Endothelial cell of hepatic sinusoid (primary cell): ENCODE data around the gene MED12L.
"Not testable (repeated sequence)": the region's sequence is repeated elsewhere in the genome, so short reads cannot be mapped to it uniquely, and the experiment has no call there.

Experiments used
- in situ Hi-C: cut with HindIII; loops from 2 replicates; pipeline ENCODE4 v1.10.0; 2017; ENCODE audit warnings: low sequenced_read_pairs

Gene MED12L

DNA sequence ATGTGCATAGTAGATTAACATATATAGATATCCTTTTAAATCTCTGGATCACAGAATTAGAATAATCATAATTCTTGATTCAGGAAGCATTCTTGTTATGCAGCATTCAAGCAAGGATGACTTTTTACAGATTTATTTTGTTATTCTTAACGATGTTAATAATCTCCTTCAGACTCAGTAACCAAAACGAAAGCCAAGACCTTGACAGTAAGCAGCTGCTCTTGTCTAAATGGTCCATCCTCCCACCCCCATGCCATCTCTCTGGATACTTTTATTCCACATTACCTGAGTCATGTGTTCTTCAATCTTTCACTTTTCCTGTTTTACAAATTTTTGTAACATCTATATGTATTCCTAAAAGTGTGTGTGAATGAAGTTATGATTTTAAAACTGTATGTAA is 150.9 kb downstream of the MED12L start:
- in situ Hi-C loops: loop anchor here (5.0 kb wide), 1 partner anchor 91 kb away; the partner anchor contains the start of gene P2RY13

- in situ Hi-C loops: loop anchor here (5.0 kb wide), 1 partner anchor 91 kb away; the partner anchor contains the start of gene P2RY13
Observed at GRCh38 chr3:151236736-151237135, 151.3 kb downstream of the MED12L start.

DNA sequence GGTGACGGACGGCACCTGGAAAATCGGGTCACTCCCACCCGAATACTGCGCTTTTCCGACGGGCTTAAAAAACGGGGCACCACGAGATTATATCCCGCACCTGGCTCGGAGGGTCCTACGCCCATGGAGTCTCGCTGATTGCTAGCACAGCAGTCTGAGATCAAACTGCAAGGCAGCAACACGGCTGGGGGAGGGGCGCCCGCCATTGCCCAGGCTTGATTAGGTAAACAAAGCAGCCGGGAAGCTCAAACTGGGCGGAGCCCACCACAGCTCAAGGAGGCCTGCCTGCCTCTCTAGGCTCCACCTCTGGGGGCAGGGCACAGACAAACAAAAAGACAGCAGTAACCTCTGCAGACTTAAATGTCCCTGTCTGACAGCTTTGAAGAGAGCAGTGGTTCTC is 156.5 kb downstream of the MED12L start:
- in situ Hi-C loops: not testable (repeated sequence)

GRCh38 chr3:151248772-151249337 is 163.4 kb downstream of the MED12L start:
- in situ Hi-C loops: no loop called here

DNA sequence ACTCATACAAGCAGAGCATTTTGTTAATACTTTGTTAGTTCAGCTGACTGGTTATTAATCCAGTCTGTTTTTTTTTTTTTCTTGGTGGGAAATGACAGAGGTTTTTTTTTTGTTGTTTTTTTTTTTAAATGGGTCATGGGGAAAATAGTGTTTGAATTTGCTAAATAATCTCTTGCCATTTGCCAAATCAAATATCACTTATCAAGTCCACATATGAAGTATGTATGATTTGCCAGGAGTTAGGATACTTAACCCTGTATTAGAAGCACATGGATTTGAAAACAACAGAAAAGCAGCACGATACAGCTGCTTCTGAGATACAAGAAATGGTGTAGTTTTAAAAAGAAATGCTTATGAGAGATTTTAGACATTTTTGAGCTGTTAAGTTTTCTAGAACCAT is 171.3 kb downstream of the MED12L start:
- in situ Hi-C loops: no loop called here

- in situ Hi-C loops: no loop called here
Observed at GRCh38 chr3:151259664-151260063, 174.2 kb downstream of the MED12L start.

DNA sequence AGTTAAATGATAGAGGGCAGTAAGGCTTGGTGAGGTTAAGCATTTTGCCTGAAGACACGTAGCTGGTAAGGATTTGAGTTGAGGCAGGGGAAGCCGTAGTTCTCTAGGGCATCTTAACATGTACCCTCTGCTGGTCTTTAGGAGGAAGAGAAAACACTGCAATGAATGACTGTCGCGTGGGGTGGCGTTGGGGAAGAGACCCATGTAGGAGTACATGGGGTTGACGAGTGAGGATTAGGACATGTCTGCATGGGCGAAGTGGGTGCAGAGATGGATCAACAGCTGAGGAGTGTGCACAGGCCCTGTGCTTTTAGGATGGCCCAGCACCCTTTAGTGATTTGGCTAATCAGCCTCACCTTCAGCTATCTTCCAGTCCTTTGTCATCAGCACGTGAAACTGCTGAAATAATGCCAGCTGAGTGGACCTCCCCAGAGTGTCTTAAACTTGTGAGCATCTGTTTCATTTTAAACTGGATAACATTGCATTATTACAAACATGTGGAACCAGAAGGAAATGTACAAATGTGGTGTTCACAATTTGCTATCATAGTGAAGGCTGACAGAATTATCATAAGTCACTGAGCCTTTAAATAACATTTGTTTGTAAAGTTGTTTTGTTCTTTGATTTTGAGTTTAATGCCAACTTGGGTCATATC is 177.5 kb downstream of the MED12L start:
- in situ Hi-C loops: no loop called here

GRCh38 chr3:151264605-151265004 is 179.1 kb downstream of the MED12L start:
- in situ Hi-C loops: no loop called here

DNA sequence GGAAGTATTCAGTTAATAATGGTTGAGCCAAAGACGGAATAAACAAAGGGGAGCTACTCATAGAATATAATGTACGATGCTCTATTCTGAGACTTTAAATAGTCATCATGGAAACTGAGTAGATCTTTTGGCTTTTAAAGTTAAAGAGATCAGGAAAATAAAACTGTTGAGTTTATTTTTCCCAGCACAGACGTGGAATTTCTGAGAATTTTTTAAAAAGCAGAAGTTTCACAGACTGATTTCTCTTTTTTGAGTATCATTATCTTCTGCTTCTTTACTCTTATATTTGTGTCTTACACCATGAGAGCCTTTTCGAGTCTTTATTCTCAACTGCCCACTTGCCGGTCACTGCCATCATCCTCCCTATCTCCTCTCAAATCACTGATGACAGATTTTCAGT is 179.7 kb downstream of the MED12L start:
- in situ Hi-C loops: no loop called here

GRCh38 chr3:151265866-151266265 is 180.4 kb downstream of the MED12L start:
- in situ Hi-C loops: no loop called here

GRCh38 chr3:151267066-151267465 is 181.6 kb downstream of the MED12L start:
- in situ Hi-C loops: no loop called here

- in situ Hi-C loops: no loop called here
Observed at GRCh38 chr3:151268267-151269235, 183.1 kb downstream of the MED12L start.

- in situ Hi-C loops: no loop called here
Observed at GRCh38 chr3:151269631-151270030, 184.2 kb downstream of the MED12L start.

DNA sequence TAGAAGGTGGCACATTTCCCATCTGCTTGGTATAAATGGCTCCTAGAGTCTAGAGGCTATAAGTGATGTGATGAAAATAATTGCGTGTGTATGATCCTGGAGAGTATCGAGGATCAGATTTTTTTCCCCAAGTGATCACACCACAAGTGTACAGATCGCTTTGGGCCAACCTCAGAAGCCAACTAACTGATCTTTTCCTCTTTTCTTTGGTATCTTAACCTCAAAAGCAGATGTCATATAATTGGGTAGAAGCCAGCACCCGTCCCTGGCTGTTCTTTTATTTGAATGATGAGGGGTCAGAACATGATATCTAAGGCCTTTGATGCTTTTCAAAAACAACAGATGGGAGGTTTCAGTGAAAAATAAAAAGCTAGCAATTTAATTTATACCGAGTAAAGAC is 189.6 kb downstream of the MED12L start:
- in situ Hi-C loops: loop anchor here (5.0 kb wide), 1 partner anchor 43 kb away; no protein-coding TSS in a partner anchor

DNA sequence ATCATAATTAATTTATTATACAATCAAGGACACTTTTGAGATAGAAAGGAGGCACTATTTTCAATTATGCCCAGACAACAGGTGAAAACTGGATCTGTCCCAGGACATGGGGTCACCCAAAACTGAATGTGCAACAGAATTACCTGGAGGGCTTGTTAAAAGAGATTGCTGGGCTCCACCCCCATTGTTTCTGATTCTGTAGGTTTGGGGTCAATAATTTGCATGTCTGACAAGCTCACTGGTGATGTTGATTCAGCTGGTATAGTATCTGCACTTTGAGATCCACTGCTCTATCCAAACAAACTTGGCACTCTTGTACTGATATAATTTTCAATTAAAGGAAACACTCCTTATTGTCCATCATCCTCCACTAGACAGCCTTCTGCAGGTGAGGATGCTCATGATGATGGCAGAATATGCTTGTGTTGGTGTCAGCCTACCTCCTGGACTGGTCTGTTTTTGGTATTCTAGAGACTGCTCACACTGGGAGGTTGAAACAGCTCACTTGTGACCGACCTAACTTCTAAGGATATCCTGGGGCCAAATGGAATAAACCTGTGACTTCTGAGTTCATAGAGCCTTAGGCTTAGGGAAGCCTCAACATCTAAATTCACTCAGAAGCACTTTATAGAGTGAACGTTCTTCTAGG is 190.7 kb downstream of the MED12L start:
- in situ Hi-C loops: loop anchor here (5.0 kb wide), 1 partner anchor 44 kb away; no protein-coding TSS in a partner anchor

- in situ Hi-C loops: loop anchor here (5.0 kb wide), 1 partner anchor 44 kb away; no protein-coding TSS in a partner anchor
Observed at GRCh38 chr3:151276687-151277042, 191.2 kb downstream of the MED12L start.

DNA sequence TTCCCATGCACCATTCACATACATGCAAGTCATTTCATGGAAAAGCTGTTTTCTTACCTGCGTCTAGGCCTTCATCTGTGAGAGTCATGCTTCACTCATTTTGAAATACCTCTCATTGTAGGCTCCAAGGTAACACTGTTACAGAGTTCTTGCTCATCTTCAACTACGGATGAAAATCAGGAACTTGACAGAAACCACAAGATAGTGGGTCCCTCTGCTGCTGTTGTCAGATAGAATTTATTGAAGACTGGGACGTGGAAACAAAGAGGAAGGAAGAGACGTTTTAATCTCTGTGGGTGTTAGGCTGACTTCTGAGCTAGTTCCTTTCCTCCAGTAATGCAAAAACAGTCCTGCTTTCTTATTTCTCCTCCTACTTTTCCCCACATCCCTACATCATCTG is 192.8 kb downstream of the MED12L start, which contains the start of gene P2RY14:
Gene P2RY14 (minus strand): TSS at position 313 of the 400 bp plus-strand sequence. CDS start 64,226 bp downstream, outside the sequence.
- in situ Hi-C loops: loop anchor here (5.0 kb wide), 1 partner anchor 46 kb away; no protein-coding TSS in a partner anchor

DNA sequence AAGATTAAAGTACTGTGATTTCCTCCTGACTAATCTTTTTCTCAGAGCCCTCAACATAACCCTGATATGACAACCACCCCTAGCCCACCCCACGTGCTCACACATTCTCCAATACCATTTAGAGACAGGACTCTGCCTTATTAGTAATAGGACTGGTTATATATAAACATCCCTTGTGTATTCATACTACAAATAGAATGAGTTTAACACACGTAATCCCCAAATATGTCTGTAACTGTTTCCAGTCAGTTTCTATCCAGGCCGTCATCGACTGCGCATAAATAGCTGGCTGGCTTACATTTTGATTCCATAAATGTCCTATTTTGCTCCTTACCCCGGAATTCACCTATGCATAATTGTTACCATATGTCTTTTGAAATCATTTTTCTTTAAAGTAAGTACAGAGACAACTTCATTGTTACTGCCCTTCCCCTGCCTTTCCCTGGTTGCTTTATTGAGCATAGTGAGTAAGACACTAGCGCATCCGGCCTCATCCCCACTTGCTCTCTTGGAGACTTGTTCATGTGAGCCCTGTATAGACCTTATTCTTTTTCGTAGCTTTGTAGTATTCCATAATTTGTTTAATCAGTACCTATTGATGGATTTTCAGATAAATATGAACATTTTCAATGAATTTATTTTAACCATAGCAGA is 196.3 kb downstream of the MED12L start:
- in situ Hi-C loops: no loop called here

DNA sequence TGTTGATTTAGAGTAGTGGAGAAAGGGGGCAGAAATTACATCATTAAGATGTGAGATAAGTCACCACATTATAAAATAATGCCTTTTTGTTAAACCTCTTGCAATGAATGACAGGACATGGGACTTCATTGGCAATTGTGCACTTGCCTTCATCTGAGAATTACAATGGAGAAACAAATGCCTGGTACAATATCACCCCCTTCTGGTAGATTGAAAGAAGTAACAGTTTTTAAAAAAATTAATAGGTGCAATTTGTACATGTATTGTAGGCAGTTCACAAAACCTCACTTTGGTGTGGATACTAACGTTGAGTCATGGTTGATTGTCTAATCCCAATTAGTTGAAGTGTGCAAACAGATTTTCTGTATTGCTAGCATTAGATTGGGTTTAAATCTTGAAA is 197.5 kb downstream of the MED12L start:
- in situ Hi-C loops: no loop called here

GRCh38 chr3:151283387-151283786 is 197.9 kb downstream of the MED12L start:
- in situ Hi-C loops: no loop called here
